Duodenal mucosa (tissue), 2 donors: ENCODE results near the gene POLR2J2.
"Not testable (repeated sequence)": the region's sequence is repeated elsewhere in the genome, so short reads cannot be mapped to it uniquely, and the experiment has no call there.

ENCODE experiments used
- H3K27ac ChIP-seq: one replicate; pipeline ENCODE4 v1.7.0; 2013; ENCODE audit warnings: low read depth, low read length
- H3K27me3 ChIP-seq, 2 donors: one replicate each; pipeline ENCODE4 v1.7.0; 2013; ENCODE audit warnings: low read length in 2 of 2, control low read depth in 1 of 2; ENCODE audit not compliant: insufficient read depth in 2 of 2, control insufficient read depth in 1 of 2
- H3K36me3 ChIP-seq, 2 donors: one replicate each; pipeline ENCODE4 v1.7.0; 2013; ENCODE audit warnings: low read length in 2 of 2, control low read depth in 1 of 2; ENCODE audit not compliant: insufficient read depth in 2 of 2, control insufficient read depth in 1 of 2
- H3K4me1 ChIP-seq, 2 donors: one replicate each; pipeline ENCODE4 v1.7.0; 2013; ENCODE audit warnings: low read length in 2 of 2, control low read depth in 1 of 2; ENCODE audit not compliant: insufficient read depth in 2 of 2, control insufficient read depth in 1 of 2
- H3K4me3 ChIP-seq, 2 donors: one replicate each; pipeline ENCODE4 v1.7.0; 2013; ENCODE audit warnings: low read length in 2 of 2, low read depth in 1 of 2
- H3K9ac ChIP-seq, 2 donors: one replicate each; pipeline ENCODE4 v1.7.0; 2013; ENCODE audit warnings: low read length in 2 of 2, low read depth in 1 of 2
- H3K9me3 ChIP-seq, 2 donors: one replicate each; pipeline ENCODE4 v1.7.0; 2013; ENCODE audit warnings: low read length in 2 of 2, control low read depth in 1 of 2; ENCODE audit not compliant: control insufficient read depth in 1 of 2

The POLR2J2 gene

DNA sequence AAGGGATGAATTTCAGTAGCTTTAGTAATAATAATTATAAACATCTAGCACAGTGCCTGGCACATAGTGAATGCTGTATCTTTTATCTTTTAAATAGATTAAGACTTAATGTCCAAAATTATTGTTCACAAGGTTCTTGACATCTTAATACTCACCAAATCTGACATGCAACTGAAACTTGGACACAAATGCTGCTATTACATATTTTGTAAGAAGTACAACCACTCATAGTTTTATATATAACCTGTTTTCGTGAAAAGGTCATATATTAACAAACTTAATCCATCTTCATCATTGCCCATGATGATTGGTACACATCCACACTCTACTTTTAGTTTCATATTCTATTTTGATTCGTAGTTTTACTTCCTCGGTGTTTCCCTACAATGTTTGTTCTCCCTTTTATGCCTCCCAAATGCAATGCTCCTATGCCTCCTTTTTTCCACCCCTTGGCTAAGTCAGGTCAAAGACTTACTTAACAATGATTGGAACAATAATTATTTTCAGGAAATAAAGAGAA lies 23.6 kb upstream of the POLR2J2 start:
- H3K4me3 ChIP-seq, H3K27me3 ChIP-seq, H3K4me1 ChIP-seq, H3K27ac ChIP-seq, H3K9ac ChIP-seq, H3K36me3 ChIP-seq, H3K9me3 ChIP-seq: not testable (repeated sequence)

DNA sequence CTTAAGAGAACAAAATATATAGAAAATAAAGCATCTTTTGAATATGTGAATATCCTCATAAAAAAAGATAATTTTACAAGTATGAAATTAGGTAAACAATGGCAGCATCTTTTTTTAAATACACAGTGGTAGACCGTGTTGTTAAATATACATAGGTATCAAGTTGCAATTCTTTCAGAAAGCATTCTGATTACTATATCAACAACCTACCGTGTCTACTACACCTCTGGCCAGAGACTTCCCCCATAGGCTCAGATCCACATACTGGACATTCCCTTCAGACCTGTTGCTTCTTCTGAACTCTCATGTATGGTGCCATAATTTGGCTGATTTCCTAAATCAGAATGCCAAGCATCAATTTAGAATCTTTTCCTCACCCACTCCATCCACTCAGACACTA lies 22.5 kb upstream of the POLR2J2 start:
- not testable (repeated sequence) for H3K27me3 ChIP-seq, H3K27ac ChIP-seq, H3K4me1 ChIP-seq, H3K9me3 ChIP-seq, H3K9ac ChIP-seq, H3K36me3 ChIP-seq, H3K4me3 ChIP-seq

DNA sequence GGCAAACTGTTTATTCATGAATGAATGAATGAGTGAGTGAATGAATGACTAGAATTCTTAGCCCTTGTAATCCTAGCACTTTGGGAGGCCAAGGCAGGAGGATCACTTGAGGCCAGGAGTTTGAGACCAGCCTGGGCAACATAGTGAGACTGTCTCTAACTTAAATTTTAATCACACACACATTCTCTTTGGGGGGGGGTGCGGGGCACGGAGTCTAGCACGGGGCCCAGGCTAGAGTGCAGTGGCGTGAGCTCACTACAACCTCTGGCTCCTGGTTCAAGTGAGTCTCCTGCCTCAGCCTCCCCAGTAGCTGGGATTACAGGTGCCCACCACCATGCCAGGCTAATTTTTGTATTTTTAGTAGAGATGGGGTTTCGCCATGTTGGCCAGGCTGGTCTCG lies 19.1 kb upstream of the POLR2J2 start:
- not testable (repeated sequence) for H3K9me3 ChIP-seq, H3K4me1 ChIP-seq, H3K36me3 ChIP-seq

DNA sequence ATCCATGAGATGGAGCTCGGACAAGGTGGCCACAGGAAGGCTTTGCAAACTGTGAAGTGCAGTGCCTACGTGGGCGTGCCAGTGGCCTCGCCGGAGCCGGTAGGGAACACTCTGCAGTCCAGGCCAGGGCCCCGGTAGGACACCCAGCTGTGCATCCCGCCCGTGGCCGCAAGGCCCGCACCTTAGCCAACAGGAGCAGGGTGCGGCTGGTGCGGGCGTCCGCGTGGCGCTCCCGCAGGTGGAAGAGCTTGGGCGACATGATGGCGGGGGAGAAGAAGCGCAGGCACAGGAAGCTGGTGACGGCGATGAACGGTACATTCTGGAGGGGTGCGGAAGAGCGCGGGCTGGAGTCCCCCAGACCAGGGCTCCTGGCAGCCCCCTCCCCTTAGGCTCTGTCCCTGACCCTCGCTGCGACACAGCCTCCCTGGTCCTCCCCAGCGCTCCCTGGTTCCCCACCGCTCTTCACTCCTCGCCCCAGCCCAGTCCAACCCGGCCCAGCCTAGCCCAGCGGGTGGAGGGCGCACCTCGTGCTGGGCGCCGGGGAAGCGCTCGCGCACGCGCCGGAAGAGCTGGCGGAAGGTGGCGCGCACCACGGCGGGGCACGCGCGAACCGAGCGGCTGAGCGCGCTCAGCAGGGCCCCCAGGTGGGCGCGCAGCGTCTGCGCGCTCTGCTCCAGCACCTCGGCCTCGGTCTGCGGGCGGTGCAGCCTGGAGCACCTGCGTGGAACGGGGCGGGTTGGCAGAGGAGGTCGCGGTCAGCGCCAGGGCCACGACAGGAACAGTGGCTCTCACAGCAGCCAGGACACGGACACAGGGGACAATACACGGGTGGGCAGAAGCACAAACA lies 18.2 kb upstream of the POLR2J2 start:
- H3K9ac ChIP-seq, H3K4me1 ChIP-seq, H3K36me3 ChIP-seq, H3K9me3 ChIP-seq, H3K27ac ChIP-seq, H3K27me3 ChIP-seq, H3K4me3 ChIP-seq: not testable (repeated sequence)

More for the DNA sequence above, 19.1 kb upstream of the POLR2J2 start:
- H3K9ac ChIP-seq, H3K27me3 ChIP-seq, H3K27ac ChIP-seq, H3K4me3 ChIP-seq: not testable (repeated sequence)

DNA sequence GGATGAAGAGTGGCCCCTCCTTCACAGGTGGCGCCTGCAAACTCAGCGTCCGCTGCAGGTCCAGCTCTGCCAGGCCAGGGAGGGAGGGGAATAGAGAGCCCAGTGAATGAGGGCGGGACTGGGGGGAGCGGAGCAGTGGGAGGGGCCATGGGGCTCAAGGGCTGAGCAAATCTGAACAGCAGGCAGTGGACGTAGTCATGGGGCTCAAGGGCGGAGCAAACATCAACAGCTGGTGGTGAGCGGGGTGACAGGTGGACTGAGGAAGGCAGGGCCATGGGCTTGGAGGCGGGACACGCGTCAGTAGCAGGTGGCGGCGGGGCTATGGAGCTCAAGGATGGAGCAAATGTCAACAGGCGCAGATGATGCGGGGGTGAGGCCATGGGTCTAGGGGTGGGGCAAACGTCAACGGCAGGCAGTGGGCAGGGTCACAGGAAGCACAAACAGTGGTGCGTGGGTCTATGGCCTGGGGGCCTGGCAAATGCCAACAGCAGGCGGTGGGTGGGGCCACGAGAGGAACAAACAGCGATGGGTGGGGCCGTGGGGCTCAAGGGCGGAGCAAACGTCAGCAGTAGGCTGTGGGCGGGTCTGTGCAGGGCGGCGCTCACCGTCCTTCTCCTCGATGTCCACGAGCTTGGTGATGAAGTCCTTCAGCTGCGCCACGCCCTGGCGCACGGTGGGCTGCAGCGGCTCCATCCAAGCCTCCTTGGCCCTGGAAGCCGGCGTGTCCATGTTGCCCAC lies 17.0 kb upstream of the POLR2J2 start:
- H3K4me1 ChIP-seq, H3K27me3 ChIP-seq, H3K9me3 ChIP-seq, H3K9ac ChIP-seq, H3K4me3 ChIP-seq, H3K27ac ChIP-seq, H3K36me3 ChIP-seq: not testable (repeated sequence)

DNA sequence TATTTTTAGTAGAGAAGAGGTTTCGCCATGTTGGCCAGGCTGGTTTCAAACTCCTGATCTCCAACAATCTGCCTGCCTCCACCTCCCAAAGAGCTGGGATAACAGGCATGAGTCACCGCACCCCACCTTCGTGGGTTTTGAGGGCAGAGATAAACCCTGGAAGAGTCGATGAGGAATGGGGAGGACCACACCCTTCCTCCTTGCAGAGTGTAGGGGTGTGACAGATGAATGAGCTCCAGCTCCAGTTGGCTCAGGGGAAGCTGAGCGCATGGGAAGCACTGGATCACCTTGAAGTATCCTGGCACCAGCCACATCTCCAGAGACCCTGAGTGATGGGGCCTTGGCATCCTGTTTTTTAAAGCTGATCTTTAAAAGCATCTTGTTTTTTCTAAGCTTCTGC lies 11.1 kb upstream of the POLR2J2 start:
- H3K4me3 ChIP-seq, H3K4me1 ChIP-seq, H3K27ac ChIP-seq, H3K9ac ChIP-seq, H3K27me3 ChIP-seq, H3K9me3 ChIP-seq, H3K36me3 ChIP-seq: not testable (repeated sequence)

DNA sequence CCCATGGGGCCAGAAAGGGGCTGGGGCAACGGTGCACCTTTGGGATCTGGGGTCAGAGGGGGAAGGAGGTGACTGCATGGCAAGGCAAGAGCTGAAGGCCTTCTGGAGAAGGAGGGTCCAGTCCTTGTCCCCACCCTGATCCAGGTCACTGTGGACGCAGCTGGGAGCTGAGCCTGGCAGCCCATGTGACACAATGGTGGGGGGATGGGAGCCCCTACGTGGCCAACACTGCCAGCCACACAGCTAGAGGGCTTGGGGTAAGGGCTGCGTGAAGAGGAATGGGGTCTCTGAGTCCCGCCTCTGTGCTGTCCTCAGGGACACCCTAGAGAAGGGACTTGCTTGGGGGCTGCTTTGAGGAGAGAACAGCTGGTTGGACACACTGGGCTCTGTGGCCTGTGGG lies 9.3 kb upstream of the POLR2J2 start:
- not testable (repeated sequence) for H3K9ac ChIP-seq, H3K4me1 ChIP-seq, H3K27ac ChIP-seq, H3K27me3 ChIP-seq, H3K36me3 ChIP-seq, H3K9me3 ChIP-seq, H3K4me3 ChIP-seq

DNA sequence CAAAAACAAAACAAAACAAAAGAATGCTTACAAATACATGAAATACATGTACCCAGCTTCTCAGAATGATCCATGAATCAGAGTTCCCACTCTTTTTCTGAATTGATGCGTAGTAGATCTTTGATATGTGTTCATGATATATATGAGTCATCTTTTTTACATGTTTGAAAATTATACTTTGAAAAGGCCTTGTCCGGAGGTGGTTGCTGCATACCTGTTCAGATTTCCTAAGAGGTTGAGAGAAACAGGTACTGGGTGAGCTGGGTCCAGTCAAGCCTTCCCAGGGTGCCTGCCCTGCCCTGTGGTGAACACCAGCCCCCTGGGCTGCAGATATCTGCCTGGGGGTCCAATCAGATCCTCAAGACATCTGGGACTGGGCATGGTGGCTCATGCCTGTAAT lies 4.1 kb upstream of the POLR2J2 start:
- H3K4me3 ChIP-seq, H3K4me1 ChIP-seq, H3K9ac ChIP-seq, H3K27ac ChIP-seq, H3K36me3 ChIP-seq, H3K27me3 ChIP-seq, H3K9me3 ChIP-seq: not testable (repeated sequence)

DNA sequence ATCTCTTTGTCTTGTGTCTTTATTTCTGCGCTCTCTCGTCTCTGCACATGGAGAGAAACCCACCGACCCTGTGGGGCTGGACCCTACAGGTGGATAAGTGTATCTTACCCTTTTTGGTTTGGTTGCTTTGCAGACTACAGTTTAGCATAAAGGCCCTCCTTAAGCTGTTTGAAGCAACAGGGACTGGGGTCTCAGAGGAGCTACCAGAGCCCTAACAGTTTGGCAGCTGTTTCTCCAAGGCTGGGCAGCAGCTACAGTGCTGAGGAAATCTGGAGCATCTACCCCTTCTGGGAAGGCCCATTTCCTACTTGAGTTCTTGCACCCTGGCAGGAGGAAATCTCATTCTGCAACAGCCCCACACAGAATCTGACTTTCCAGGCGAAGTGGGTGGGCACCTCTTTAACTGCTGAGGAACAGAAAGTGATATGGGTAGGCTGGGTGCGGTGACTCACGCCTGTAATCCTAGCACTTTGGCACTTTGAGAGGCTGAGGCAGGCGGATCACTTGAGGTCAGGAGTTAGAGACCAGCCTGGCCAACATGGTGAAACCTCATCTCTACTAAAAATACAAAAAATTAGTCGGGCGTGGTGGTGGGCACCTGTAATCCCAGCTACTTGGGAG lies 2.1 kb upstream of the POLR2J2 start:
- not testable (repeated sequence) for H3K4me1 ChIP-seq, H3K27me3 ChIP-seq, H3K36me3 ChIP-seq, H3K27ac ChIP-seq, H3K9ac ChIP-seq, H3K9me3 ChIP-seq, H3K4me3 ChIP-seq

DNA sequence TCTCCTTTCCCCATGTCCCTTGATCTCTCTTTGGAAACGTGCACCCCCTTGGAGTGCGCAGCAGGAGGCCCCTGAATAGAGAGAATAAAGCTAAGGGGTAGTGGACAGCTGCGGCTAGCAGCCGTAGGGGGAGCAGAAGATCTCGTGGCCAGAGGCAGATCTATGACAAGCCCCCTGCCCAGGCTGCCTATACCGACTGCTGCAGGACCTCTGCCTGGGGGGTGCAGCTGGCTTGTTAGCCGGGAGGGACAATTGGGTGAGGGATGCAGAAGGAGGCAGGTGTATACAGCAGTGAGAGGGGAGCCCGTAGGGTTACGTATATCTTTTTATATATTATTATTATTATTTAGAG lies 469 bp upstream of the POLR2J2 start:
- not testable (repeated sequence) for H3K27ac ChIP-seq, H3K9ac ChIP-seq, H3K36me3 ChIP-seq, H3K27me3 ChIP-seq, H3K9me3 ChIP-seq, H3K4me1 ChIP-seq, H3K4me3 ChIP-seq
